ENCODE data around the gene APLP2.

DNA sequence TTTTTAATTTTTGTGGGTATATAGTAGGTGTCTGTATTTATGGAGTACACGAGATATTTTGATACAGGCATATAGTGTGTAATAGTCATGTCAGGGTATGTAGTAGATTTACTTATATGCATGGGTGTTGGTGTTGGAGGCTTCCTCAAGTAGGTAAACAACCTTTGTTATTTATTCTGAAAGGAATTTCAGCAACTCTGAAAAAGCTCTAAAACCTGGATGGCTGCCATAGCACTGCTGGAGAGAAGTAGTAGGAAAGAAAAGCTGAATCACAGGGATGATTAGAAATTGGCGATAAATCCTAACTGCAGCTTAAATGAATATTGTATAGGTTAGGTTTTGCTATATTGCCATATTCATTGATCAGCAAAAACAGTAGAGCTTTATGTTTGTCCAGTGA is 45.5 kb downstream of the APLP2 start:
- TF ChIP-seq, protein P1, sequence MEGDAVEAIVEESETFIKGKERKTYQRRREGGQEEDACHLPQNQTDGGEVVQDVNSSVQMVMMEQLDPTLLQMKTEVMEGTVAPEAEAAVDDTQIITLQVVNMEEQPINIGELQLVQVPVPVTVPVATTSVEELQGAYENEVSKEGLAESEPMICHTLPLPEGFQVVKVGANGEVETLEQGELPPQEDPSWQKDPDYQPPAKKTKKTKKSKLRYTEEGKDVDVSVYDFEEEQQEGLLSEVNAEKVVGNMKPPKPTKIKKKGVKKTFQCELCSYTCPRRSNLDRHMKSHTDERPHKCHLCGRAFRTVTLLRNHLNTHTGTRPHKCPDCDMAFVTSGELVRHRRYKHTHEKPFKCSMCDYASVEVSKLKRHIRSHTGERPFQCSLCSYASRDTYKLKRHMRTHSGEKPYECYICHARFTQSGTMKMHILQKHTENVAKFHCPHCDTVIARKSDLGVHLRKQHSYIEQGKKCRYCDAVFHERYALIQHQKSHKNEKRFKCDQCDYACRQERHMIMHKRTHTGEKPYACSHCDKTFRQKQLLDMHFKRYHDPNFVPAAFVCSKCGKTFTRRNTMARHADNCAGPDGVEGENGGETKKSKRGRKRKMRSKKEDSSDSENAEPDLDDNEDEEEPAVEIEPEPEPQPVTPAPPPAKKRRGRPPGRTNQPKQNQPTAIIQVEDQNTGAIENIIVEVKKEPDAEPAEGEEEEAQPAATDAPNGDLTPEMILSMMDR (conservative IDR thresholded peaks at IDR 0.05), result no peak
- no peak for TF ChIP-seq ZFX (IDR thresholded peaks at IDR 0.05)

Measured in C4-2B (cell line).